ENCODE results near the gene SMG9.
"Not testable (repeated sequence)": the region's sequence is repeated elsewhere in the genome, so short reads cannot be mapped to it uniquely, and the experiment has no call there.

SMG9 gene

DNA sequence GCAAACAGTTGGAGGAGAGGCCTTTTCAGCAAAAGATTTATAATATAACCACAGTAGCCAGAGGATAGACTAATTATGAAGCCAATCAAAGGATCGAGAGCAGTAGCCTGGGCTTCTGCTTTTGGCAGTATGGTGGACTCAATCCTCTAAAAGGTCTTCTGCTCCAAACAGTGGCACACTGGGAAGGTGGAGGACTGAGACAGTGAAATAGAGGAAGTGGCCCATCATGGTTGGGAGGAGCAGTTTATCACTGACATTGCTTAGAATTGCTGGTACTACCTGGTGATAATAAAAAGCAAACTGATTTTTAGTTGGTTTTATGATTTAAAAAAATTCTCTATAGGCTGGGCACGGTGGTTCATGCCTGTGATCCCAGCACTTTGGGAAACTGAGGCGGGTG is 63.9 kb downstream of the SMG9 start:
- DNase-seq = no peak

DNA sequence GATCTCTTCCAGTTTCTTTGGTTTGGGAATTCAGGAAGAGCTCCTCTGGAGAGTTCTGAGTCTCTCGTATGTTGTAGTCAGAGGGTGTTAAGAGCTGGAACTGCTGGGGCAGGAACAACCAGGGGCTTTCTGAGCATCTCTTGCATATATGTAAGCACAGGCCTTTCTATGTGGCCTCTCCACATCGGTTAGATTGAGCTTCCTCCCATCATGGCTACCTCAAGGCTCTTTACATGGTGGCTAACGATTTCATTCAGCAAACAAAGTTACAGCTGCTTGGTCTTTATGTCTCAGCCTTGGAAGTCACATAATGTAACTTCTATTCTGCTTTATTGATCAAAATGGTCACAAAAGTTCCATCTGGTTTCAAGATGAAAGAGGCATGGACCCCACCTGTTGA is 64.3 kb downstream of the SMG9 start:
- DNase-seq = no peak

DNA sequence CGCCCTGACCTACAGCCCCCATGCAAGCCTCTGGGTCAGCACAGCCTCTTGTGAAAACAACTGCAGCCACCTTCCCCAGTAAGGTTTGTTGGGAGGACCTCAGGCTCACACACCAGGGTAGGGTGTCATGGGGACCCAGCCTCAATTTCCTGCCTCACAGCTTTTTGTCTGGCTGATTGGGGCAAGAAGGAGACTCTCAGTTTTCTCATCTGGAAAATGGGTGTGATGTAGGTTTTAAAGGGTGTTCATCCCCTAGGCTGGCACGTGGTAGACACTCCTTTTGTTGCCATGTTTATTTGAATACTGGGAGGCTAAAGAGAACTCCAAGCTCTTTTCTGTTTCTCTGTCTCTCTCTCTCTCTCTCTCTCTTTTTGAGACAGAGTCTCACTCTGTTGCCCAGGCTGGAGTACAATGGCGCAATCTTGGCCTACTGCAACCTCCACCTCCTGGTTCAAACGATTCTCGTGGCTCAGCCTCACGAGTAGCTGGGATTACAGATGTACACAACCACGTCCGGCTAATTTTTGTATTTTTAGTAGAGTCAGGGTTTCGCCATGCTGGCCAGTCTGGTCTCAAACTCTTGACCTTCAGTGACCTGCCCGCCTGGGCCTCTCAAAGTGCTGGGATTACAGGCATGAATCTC is 66.6 kb downstream of the SMG9 start:
- no peak for DNase-seq

DNA sequence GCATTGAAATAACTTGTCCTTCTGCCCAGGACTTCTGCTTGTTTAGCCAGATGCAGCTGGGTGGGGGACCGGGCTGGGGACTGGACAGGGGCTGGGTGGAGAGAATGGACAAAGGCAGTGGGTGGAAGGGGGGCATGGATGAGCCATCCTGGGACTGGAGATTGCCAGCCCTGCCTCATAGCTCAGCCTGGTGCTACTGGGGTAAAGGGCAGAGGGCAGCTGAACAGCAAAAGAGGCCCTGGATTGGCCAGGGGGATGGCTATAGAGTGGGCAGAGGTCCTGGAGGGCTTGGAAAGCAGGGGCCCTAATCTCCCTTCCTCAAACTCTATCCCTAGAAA is 67.1 kb downstream of the SMG9 start:
- DNase-seq = no peak

DNA sequence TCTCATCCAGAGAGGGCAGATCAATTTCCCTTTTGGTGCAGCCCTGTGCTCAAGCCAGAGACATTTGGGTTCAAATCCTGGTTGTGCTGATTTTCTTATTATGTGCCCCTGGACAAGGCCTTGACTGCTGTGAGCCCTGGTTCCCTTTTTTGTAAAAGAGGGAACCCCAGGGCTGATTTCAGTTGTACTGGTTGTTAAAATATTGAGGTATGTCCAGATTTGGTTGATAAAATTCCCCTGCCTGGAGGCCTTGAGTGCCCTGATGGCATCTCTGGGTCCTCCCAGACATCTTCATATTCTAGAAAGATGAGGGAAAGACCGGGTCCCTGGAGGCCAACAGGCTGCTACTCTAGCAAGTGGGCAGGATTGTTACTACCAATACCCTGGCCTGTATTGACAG is 70.4 kb downstream of the SMG9 start:
- no peak for DNase-seq

DNA sequence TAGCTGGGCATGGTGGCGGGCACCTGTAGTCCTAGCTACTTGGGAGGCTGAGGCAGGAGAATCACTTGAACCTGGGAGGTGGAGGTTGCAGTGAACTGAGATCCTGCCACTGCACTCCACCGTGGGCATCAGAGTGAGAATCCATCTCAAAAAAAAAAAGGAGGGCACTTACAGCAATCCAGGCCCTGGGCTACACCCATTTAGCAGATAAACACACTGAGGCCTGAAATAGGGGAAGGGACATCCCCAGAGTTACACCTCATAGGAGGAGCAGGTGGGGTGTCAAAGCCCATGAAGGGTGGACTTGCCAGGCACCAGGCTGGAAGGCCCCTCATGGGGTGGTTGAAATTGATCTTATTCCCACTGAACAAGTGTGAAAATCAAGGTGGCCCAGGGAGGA is 70.9 kb downstream of the SMG9 start:
- no peak for DNase-seq

DNA sequence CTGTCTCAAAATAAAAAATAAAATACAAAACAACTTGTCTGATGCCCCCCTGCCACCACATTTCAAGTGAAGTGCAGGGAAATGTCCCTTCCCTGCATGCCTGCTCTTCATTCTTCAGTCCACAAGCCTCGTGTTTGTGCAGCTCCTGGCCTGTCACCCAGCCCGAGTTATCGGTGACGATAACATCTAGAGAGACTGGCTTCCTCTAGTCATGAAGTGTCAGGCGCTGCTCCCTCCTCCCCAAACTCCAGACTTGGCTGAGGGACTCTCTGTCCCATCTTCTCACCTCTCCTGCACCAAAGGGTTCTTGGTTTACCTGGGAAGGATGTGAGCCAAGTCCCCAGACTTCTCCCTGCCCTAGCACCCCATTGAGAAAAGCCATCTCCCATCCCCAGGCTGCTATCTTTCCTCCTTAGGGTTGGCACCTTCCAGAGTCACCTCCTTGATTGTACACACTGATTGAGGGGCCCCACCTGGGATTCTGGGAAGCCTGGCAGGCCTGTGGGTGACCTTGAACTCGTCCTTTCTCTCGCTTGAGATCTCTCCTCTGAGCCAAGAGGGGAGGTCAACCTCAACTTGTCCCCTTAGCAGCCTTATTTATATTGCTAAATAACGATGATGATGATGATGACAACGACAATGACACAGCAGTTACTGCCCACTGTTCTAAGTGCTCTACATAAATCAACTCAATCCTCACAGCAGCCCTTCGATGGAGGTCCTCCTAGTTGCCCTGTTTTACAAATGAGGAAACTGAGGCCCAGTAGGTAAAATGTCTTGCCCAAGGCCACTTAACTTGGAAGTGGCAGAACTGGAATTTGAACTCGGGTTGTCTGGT is 71.7 kb downstream of the SMG9 start:
- no peak for DNase-seq

DNA sequence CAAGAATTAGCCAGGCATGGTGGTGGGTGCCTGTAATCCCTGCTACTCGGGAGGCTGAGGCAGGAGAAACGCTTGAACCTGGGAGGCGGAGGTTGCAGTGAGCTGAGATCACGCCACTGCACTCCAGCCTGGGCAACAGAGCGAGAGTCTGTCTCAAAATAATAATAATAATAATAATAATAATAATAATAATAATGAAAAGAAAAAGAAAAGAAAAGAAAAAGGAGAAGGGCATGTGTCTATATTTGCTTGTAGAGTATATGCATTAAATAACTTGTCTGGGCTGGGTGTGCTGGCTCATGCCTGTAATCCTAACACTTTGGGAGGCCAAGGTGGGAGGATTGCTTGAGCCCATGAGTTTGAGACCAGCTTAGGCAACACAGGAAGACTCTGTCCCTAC is 72.5 kb downstream of the SMG9 start:
- DNase-seq = not testable (repeated sequence)

DNA sequence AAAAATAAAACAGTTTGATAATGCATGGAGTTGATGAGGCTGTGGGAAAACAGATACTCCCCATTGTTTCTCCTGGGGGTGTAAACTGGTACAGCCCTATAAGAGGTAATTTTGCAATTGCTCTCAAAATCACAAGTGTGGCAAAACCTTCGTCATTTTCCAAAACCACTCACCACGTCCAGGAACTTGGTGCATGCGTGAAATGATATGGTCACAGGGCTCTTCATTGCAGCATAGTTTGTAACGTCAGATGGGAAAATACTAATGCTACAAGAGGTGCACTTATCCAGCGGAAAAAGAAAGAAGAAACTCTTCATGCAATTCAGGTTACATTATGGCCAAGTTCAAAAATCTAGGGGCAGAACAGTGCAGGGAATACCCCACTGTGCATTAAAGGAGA is 72.9 kb downstream of the SMG9 start:
- no peak for DNase-seq

DNA sequence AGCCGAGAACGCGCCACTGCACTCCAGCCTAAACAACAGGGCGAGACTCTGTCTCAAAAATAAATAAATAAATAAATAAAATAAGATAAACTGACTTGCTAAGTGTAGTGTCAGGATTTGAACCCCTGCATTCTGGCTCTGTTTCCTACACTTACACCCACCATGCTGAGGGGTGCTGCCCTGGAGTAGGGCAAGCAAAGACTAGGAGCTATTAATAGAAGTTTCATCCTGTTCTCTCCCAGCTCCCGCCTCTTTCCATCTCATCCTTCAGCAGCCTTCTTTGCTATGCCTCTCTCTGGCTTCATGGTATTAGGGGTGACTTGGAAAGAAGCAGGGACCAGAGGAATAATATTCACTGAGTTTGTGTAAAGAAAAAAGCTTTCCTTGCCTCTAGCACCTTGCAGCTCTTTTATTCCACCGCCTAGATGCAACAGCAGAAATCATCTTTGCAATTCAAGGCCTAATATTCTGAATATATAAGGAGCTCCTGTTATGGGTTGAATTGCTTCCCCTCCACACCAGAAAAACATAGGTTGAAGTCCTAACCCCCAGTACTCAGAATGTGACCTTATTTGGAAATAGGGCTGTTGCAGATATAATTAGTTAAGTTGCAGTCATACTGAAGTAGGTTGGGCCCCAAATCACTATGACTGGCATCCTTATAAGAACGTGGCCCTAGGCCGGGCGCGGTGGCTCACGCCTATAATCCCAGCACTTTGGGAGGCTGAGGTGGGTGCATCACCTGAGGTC is 76.1 kb downstream of the SMG9 start:
- DNase-seq = no peak

Measured in T-helper 2 cell (primary cell).